ENCODE results near the gene KNSTRN.

DNA sequence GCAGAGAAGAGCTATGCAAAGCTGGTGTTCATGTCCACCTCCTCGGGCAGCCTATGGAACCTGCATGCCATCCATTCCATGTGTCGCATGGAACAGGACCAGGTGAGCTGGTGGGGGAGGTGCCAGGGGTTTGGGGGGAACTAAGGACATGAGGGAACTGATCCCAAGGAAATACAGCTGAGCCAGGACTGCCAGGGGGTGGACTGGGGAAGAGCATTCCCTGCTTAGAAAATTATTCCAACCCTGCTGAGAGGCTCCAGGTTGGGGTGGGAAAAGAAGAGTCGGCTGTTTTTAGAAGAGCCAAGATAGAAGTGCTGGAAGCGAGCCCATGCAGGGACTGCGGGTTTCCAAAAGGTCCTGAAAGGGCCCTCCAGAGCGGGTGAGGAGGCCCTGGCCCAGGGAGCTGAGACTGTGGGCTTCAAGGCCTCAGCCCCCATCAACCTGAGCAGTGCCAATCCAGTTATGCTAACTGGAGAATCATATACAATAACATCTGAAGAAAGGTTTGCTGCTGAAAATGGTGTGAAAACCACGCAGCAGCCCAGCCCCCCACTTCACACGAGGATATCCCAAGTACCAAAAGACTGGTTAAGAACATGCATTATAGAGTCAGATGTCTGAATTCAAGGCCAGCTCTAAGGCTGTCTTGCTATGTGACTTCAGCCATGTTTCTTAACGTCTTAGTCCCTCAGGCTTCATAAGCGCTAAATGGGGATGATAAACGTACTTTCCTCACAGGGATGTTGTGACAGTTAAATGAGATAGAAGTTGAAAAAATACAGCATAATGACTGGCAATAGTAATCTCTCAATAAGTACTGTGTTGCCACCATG lies 16.7 kb upstream of the KNSTRN start:
- TF ChIP-seq EZH2 (IDR thresholded peaks at IDR 0.05; ENCODE audit: low read depth, unreplicated experiment) (no peak), ZNF114 (CRISPR knock-in tag; IDR thresholded peaks at IDR 0.05) (no peak), CREB1 (CRISPR knock-in tag; IDR thresholded peaks at IDR 0.05; ENCODE audit: low read depth) (no peak), EZH2phosphoT487 (IDR thresholded peaks at IDR 0.05; ENCODE audit: unreplicated experiment) (no peak), POLR2AphosphoS5 (IDR thresholded peaks at IDR 0.05; ENCODE audit: low read depth) (no peak), JUNB (IDR thresholded peaks at IDR 0.05; ENCODE audit: unreplicated experiment) (no peak), NANOG (IDR thresholded peaks at IDR 0.05; ENCODE audit: borderline replicate concordance) (no peak), ZNF331 (CRISPR knock-in tag; IDR thresholded peaks at IDR 0.05; ENCODE audit: low read depth) (no peak), STAT1 (IDR thresholded peaks at IDR 0.05; ENCODE audit: unreplicated experiment) (no peak)
- TF ChIP-seq, protein P1, sequence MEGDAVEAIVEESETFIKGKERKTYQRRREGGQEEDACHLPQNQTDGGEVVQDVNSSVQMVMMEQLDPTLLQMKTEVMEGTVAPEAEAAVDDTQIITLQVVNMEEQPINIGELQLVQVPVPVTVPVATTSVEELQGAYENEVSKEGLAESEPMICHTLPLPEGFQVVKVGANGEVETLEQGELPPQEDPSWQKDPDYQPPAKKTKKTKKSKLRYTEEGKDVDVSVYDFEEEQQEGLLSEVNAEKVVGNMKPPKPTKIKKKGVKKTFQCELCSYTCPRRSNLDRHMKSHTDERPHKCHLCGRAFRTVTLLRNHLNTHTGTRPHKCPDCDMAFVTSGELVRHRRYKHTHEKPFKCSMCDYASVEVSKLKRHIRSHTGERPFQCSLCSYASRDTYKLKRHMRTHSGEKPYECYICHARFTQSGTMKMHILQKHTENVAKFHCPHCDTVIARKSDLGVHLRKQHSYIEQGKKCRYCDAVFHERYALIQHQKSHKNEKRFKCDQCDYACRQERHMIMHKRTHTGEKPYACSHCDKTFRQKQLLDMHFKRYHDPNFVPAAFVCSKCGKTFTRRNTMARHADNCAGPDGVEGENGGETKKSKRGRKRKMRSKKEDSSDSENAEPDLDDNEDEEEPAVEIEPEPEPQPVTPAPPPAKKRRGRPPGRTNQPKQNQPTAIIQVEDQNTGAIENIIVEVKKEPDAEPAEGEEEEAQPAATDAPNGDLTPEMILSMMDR (conservative IDR thresholded peaks at IDR 0.05; ENCODE audit: low read depth in 2 of 2): no peak
- TF ChIP-seq, protein P2, sequence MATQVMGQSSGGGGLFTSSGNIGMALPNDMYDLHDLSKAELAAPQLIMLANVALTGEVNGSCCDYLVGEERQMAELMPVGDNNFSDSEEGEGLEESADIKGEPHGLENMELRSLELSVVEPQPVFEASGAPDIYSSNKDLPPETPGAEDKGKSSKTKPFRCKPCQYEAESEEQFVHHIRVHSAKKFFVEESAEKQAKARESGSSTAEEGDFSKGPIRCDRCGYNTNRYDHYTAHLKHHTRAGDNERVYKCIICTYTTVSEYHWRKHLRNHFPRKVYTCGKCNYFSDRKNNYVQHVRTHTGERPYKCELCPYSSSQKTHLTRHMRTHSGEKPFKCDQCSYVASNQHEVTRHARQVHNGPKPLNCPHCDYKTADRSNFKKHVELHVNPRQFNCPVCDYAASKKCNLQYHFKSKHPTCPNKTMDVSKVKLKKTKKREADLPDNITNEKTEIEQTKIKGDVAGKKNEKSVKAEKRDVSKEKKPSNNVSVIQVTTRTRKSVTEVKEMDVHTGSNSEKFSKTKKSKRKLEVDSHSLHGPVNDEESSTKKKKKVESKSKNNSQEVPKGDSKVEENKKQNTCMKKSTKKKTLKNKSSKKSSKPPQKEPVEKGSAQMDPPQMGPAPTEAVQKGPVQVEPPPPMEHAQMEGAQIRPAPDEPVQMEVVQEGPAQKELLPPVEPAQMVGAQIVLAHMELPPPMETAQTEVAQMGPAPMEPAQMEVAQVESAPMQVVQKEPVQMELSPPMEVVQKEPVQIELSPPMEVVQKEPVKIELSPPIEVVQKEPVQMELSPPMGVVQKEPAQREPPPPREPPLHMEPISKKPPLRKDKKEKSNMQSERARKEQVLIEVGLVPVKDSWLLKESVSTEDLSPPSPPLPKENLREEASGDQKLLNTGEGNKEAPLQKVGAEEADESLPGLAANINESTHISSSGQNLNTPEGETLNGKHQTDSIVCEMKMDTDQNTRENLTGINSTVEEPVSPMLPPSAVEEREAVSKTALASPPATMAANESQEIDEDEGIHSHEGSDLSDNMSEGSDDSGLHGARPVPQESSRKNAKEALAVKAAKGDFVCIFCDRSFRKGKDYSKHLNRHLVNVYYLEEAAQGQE (IDR thresholded peaks at IDR 0.05; ENCODE audit: unreplicated experiment): no peak
- TF ChIP-seq, protein P3, sequence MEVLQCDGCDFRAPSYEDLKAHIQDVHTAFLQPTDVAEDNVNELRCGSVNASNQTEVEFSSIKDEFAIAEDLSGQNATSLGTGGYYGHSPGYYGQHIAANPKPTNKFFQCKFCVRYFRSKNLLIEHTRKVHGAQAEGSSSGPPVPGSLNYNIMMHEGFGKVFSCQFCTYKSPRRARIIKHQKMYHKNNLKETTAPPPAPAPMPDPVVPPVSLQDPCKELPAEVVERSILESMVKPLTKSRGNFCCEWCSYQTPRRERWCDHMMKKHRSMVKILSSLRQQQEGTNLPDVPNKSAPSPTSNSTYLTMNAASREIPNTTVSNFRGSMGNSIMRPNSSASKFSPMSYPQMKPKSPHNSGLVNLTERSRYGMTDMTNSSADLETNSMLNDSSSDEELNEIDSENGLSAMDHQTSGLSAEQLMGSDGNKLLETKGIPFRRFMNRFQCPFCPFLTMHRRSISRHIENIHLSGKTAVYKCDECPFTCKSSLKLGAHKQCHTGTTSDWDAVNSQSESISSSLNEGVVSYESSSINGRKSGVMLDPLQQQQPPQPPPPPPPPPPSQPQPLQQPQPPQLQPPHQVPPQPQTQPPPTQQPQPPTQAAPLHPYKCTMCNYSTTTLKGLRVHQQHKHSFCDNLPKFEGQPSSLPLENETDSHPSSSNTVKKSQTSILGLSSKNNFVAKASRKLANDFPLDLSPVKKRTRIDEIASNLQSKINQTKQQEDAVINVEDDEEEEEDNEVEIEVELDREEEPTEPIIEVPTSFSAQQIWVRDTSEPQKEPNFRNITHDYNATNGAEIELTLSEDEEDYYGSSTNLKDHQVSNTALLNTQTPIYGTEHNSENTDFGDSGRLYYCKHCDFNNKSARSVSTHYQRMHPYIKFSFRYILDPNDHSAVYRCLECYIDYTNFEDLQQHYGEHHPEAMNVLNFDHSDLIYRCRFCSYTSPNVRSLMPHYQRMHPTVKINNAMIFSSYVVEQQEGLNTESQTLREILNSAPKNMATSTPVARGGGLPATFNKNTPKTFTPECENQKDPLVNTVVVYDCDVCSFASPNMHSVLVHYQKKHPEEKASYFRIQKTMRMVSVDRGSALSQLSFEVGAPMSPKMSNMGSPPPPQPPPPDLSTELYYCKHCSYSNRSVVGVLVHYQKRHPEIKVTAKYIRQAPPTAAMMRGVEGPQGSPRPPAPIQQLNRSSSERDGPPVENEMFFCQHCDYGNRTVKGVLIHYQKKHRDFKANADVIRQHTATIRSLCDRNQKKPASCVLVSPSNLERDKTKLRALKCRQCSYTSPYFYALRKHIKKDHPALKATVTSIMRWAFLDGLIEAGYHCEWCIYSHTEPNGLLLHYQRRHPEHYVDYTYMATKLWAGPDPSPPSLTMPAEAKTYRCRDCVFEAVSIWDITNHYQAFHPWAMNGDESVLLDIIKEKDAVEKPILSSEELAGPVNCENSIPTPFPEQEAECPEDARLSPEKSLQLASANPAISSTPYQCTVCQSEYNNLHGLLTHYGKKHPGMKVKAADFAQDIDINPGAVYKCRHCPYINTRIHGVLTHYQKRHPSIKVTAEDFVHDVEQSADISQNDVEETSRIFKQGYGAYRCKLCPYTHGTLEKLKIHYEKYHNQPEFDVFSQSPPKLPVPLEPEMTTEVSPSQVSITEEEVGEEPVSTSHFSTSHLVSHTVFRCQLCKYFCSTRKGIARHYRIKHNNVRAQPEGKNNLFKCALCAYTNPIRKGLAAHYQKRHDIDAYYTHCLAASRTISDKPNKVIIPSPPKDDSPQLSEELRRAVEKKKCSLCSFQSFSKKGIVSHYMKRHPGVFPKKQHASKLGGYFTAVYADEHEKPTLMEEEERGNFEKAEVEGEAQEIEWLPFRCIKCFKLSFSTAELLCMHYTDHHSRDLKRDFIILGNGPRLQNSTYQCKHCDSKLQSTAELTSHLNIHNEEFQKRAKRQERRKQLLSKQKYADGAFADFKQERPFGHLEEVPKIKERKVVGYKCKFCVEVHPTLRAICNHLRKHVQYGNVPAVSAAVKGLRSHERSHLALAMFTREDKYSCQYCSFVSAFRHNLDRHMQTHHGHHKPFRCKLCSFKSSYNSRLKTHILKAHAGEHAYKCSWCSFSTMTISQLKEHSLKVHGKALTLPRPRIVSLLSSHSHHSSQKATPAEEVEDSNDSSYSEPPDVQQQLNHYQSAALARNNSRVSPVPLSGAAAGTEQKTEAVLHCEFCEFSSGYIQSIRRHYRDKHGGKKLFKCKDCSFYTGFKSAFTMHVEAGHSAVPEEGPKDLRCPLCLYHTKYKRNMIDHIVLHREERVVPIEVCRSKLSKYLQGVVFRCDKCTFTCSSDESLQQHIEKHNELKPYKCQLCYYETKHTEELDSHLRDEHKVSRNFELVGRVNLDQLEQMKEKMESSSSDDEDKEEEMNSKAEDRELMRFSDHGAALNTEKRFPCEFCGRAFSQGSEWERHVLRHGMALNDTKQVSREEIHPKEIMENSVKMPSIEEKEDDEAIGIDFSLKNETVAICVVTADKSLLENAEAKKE (CRISPR knock-in tag; IDR thresholded peaks at IDR 0.05): no peak
- TF ChIP-seq, protein P4, sequence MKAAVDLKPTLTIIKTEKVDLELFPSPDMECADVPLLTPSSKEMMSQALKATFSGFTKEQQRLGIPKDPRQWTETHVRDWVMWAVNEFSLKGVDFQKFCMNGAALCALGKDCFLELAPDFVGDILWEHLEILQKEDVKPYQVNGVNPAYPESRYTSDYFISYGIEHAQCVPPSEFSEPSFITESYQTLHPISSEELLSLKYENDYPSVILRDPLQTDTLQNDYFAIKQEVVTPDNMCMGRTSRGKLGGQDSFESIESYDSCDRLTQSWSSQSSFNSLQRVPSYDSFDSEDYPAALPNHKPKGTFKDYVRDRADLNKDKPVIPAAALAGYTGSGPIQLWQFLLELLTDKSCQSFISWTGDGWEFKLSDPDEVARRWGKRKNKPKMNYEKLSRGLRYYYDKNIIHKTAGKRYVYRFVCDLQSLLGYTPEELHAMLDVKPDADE (IDR thresholded peaks at IDR 0.05): no peak

All from GM23338 (cell line).